GM19455 (cell line): ENCODE measurements around the gene MYLK4.

ENCODE experiments used
- ATAC-seq: cut with Tn5 transposase; IDR thresholded peaks from one replicate; pipeline ENCODE4 v1.9.1; 2021; ENCODE audit not compliant: unreplicated experiment

The MYLK4 gene

GRCh38 chr6:2665146-2666070, 85.3 kb downstream of the MYLK4 start:
- no peak for ATAC-seq

- ATAC-seq, result no peak
Measured at GRCh38 chr6:2663123-2663522, 87.6 kb downstream of the MYLK4 start.

- ATAC-seq, result no peak
Measured at GRCh38 chr6:2661651-2662050, 89.1 kb downstream of the MYLK4 start.

- no peak for ATAC-seq
Measured at GRCh38 chr6:2659882-2660281, 90.8 kb downstream of the MYLK4 start.

GRCh38 chr6:2659381-2659780, 91.3 kb downstream of the MYLK4 start:
- no peak for ATAC-seq

- ATAC-seq, result no peak
Measured at GRCh38 chr6:2658788-2659187, 91.9 kb downstream of the MYLK4 start.

GRCh38 chr6:2656460-2657079, 94.2 kb downstream of the MYLK4 start:
- ATAC-seq, result no peak

- ATAC-seq, result no peak
Measured at GRCh38 chr6:2655844-2656433, 94.8 kb downstream of the MYLK4 start.

- no peak for ATAC-seq
Measured at GRCh38 chr6:2653369-2654032, 97.2 kb downstream of the MYLK4 start.

- no peak for ATAC-seq
Measured at GRCh38 chr6:2652611-2653010, 98.1 kb downstream of the MYLK4 start.

- ATAC-seq, result no peak
Measured at GRCh38 chr6:2651961-2652360, 98.8 kb downstream of the MYLK4 start.

- ATAC-seq, result no peak
Measured at GRCh38 chr6:2651536-2651935, 99.2 kb downstream of the MYLK4 start.

GRCh38 chr6:2646346-2646745, 104.4 kb downstream of the MYLK4 start:
- no peak for ATAC-seq

- no peak for ATAC-seq
Measured at GRCh38 chr6:2643935-2644539, 106.7 kb downstream of the MYLK4 start.

GRCh38 chr6:2643130-2643529, 107.6 kb downstream of the MYLK4 start:
- ATAC-seq, result no peak

GRCh38 chr6:2641044-2641725, 109.5 kb downstream of the MYLK4 start:
- ATAC-seq, result no peak

GRCh38 chr6:2640551-2640950, 110.2 kb downstream of the MYLK4 start:
- no peak for ATAC-seq

- ATAC-seq, result no peak
Measured at GRCh38 chr6:2639896-2640295, 110.8 kb downstream of the MYLK4 start.

GRCh38 chr6:2639167-2639566, 111.6 kb downstream of the MYLK4 start:
- no peak for ATAC-seq

GRCh38 chr6:2636672-2637071, 114.0 kb downstream of the MYLK4 start:
- ATAC-seq, result no peak

GRCh38 chr6:2635911-2636310, 114.8 kb downstream of the MYLK4 start:
- no peak for ATAC-seq
